Skeletal muscle satellite cell (primary cell): ENCODE results near the gene DYSF.

Experiments
- H3K27me3 ChIP-seq: 2 replicates; pipeline ENCODE4 v1.7.0; 2013; ENCODE audit warnings: low read length; ENCODE audit not compliant: control insufficient read depth, insufficient read depth
- H3K36me3 ChIP-seq: 2 replicates; pipeline ENCODE4 v1.7.0; 2013; ENCODE audit warnings: mild to moderate bottlenecking, control low read depth, low read length; ENCODE audit not compliant: insufficient read depth
- H3K4me1 ChIP-seq: 2 replicates; pipeline ENCODE4 v1.7.0; 2013; ENCODE audit warnings: low read length; ENCODE audit not compliant: control insufficient read depth, insufficient read depth
- H3K4me2 ChIP-seq: 2 replicates; pipeline ENCODE4 v1.7.0; 2013; ENCODE audit warnings: mild to moderate bottlenecking, low read length
- H3K4me3 ChIP-seq: 2 replicates; pipeline ENCODE4 v1.7.0; 2013; ENCODE audit warnings: low read length
- H3K9ac ChIP-seq: 2 replicates; pipeline ENCODE4 v1.7.0; 2013; ENCODE audit warnings: mild to moderate bottlenecking, low read depth, low read length, moderate library complexity
- H3K9me3 ChIP-seq: replicated peaks from 2 replicates; pipeline ENCODE4 v1.7.0; 2013; ENCODE audit warnings: mild to moderate bottlenecking, control low read depth, low read length

DYSF gene

DNA sequence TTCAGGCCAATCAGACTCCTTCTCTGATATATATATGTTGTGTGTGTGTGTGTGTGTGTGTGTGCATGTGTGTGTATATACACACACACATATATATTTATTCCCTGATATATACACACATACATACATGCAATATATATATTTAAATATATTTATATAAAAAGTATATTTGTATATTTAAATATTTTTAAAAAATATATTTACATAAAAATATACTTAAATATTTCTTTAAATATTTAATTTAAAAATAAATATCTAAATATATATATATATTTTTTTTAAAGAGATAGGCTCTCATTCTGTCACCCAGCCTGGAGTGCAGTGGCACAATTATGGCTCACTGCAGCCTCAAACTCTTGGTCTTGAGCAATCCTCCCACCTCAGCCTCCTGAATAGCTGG, 281.3 kb downstream of the DYSF start:
- no peaks in the 10 kb centered on the region for H3K36me3 ChIP-seq
- H3K4me3 ChIP-seq = no peak overlapping the region
- H3K4me1 ChIP-seq = no peaks in the 10 kb centered on the region
- no peaks in the 10 kb centered on the region for H3K9me3 ChIP-seq
- H3K9ac ChIP-seq = no peak overlapping the region
- H3K4me2 ChIP-seq = no peak overlapping the region
- H3K27me3 ChIP-seq = peaks cover 35% of the 10 kb centered on the region

DNA sequence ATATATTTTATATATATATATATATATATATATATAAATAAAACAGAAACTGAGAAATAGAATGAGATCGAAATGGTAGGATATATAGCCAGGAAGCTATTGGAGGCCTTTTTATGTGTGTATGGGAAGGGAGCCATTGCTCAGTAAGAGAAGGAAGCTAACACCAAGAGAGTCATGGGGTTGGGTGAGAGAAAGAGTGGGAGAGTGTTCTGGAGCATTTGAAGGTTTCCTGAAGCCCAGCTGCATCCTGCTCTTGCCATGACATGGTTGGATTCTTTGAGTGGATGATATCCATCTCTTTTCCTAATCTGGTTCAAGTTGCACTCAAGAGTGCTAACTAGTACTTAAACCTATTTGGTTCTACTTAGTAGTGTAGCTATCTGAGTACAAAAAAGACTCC, 282.3 kb downstream of the DYSF start:
- Histone ChIP-seq H3K36me3 (no peaks in the 10 kb centered on the region), H3K4me1 (no peaks in the 10 kb centered on the region), H3K9ac (no peak overlapping the region), H3K27me3 (peaks cover 29% of the 10 kb centered on the region), H3K9me3 (no peaks in the 10 kb centered on the region), H3K4me3 (no peak overlapping the region), H3K4me2 (no peak overlapping the region)
